ENCODE measurements around the gene HS3ST5. TPM values are rescaled to one million over a fixed set of nuclear protein-coding genes. Genes with fewer than 3 reads are reported as not detected.
"Not testable (repeated sequence)": the region's sequence is repeated elsewhere in the genome, so short reads cannot be mapped to it uniquely, and the experiment has no call there.

Gene HS3ST5
- total and polyA plus RNA-seq, 2 experiments from 2014 or later: not detected

DNA sequence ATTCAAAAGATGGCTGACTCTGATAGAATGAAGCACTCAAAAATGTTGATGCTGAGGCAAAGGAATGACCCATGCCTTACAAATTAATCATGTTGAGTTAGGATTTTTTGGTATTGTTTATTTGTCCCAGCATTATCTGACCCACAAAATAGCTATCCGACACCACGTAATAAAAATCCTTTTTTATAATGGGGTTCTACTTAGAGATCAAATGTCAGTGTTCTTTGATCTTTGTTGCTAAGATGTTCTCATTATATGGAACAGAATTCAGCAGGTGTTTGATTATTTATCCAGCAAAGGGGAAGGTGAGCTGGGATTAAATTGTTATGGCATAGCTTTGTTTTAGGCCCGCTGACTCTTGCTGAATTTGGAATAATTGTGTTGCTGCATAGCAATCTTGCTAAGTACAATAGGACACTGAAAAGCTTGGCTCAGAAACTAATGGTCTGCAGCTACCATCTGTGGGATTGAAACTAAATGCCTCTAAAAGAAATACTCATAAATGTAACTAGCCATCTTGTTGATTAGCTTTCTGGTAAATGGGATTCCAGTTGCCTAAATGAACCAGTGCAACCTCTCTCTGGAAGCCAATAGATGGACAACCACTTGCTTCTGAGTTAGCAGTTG lies 191.6 kb downstream of the HS3ST5 start:
- Histone ChIP-seq H3K9me3 (ENCODE audit: low read depth) (no peaks in the 10 kb centered on the region), H3K36me3 (ENCODE audit: low read depth) (no peaks in the 10 kb centered on the region), H3K4me3 (no peak overlapping the region), H3K27me3 (replicated peaks; ENCODE audit: insufficient read depth) (no peaks in the 10 kb centered on the region), H3K9ac (no peak overlapping the region), H4K20me1 (ENCODE audit: insufficient read depth) (no peaks in the 10 kb centered on the region), H3K79me2 (ENCODE audit: insufficient read depth) (no peaks in the 10 kb centered on the region), H3K4me1 (ENCODE audit: insufficient read depth) (no peaks in the 10 kb centered on the region), H3K4me2 (ENCODE audit: unreplicated experiment) (no peak overlapping the region), H2AFZ (no peak overlapping the region), H3K27ac (no peak overlapping the region), H3K9me2 (ENCODE audit: insufficient read depth) (no peaks in the 10 kb centered on the region), H3F3A (ENCODE audit: insufficient read depth) (no peaks in the 10 kb centered on the region)
- TF ChIP-seq EZH2phosphoT487 (IDR thresholded peaks at IDR 0.05; ENCODE audit: insufficient read depth, low read depth): no peak
- no peak for TF ChIP-seq EZH2 (IDR thresholded peaks at IDR 0.05; ENCODE audit: insufficient read depth, poor library complexity, severe bottlenecking)
- 74% methylated on average over 3 of the region's 3 CpGs for WGBS, 2 experiments (ENCODE audit: low coverage in 1 of 2, low lambda C conversion rate in 2 of 2, missing lambda C conversion rate in 2 of 2)
- in situ Hi-C loops (cut with MboI): no loop called here
- no peak for DNase-seq

DNA sequence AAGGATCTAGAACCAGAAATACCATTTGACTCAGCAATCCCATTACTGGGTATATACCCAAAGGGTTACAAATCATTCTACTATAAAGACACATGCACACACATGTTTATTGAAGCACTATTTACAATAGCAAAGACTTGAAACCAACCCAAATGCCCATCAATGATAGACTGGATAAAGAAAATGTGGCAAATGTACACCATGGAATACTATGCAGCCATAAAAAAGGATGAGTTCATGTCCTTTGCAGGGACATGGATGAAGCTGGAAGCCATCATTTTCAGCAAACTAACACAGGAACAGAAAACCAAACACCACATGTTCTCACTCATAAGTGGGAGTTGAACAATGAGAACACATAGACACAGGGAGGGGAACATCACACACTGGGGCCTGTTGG lies 193.6 kb downstream of the HS3ST5 start:
- in situ Hi-C loops (cut with MboI); H3K4me1 ChIP-seq (ENCODE audit: insufficient read depth); H4K20me1 ChIP-seq (ENCODE audit: insufficient read depth): not testable (repeated sequence)

DNA sequence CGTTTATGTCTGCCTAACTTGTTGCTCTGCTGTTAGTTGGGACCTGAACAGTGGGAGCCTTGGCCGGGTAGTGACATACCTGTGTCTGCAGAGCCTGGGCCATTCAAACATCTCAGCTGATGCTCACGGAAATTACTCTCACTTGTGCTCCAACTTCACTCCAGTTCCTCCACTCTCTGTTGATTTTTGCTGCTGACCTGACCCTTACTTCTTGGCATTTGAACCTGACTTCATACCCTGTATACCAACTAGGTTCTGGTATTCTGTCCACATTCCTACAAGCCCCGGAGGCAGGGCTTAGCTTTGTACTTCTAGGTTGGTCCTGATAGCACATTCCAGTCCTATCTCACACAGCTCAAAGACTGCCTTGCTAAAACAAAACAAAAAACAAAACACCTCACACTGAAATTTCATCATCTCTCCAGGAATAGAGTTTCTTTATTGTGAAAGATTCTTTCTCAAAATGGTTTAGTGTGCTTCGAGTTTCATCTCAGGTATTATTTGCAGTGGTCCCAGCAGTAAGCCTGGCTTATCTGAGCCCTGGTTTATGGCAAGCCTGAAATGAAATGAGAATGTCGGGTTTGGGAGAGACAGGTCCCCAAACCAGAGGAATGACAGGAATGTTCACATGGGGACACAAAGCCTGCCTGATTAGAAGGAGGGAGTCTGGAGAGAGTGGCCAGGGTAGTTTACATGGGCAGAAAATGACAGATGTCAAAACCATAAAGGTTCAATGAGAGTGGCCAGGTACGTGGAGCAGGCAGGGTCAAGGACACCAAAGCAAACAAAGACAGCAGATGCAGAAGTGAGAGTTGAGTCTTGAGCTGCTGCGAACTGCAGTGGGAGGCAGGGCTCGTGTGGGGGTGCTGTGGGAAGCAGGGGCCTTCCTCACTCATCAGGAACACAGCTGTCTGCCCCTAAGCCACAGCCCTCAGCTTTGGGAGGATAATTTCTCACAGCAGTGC lies 197.7 kb downstream of the HS3ST5 start:
- TF ChIP-seq EZH2 (IDR thresholded peaks at IDR 0.05; ENCODE audit: insufficient read depth, poor library complexity, severe bottlenecking) (no peak), EZH2phosphoT487 (IDR thresholded peaks at IDR 0.05; ENCODE audit: insufficient read depth, low read depth) (no peak)
- WGBS, 2 experiments (ENCODE audit: low coverage in 1 of 2, low lambda C conversion rate in 2 of 2, missing lambda C conversion rate in 2 of 2): 13 to 14% methylated on average over 9 of the region's 9 CpGs
- H3F3A ChIP-seq (ENCODE audit: insufficient read depth): no peaks in the 10 kb centered on the region
- no peak overlapping the region for H3K4me3 ChIP-seq
- no peak overlapping the region for H3K27ac ChIP-seq
- DNase-seq: no peak
- no peaks in the 10 kb centered on the region for H3K9me3 ChIP-seq (ENCODE audit: low read depth)
- no peak overlapping the region for H2AFZ ChIP-seq
- H3K36me3 ChIP-seq (ENCODE audit: low read depth): no peaks in the 10 kb centered on the region
- no peaks in the 10 kb centered on the region for H3K27me3 ChIP-seq (replicated peaks; ENCODE audit: insufficient read depth)
- no peaks in the 10 kb centered on the region for H3K79me2 ChIP-seq (ENCODE audit: insufficient read depth)
- in situ Hi-C loops (cut with MboI): no loop called here
- no peaks in the 10 kb centered on the region for H4K20me1 ChIP-seq (ENCODE audit: insufficient read depth)
- H3K9me2 ChIP-seq (ENCODE audit: insufficient read depth): no peaks in the 10 kb centered on the region
- no peaks in the 10 kb centered on the region for H3K4me1 ChIP-seq (ENCODE audit: insufficient read depth)
- H3K4me2 ChIP-seq (ENCODE audit: unreplicated experiment): no peak overlapping the region
- H3K9ac ChIP-seq: no peak overlapping the region

More for the DNA sequence above, 193.6 kb downstream of the HS3ST5 start:
- not testable (repeated sequence) for H3K4me2 ChIP-seq (ENCODE audit: unreplicated experiment); H3K79me2 ChIP-seq (ENCODE audit: insufficient read depth); DNase-seq; H3K9ac ChIP-seq; H2AFZ ChIP-seq; H3K27ac ChIP-seq; H3K9me2 ChIP-seq (ENCODE audit: insufficient read depth); H3F3A ChIP-seq (ENCODE audit: insufficient read depth); H3K9me3 ChIP-seq (ENCODE audit: low read depth); H3K27me3 ChIP-seq (replicated peaks; ENCODE audit: insufficient read depth); H3K36me3 ChIP-seq (ENCODE audit: low read depth); H3K4me3 ChIP-seq

DNA sequence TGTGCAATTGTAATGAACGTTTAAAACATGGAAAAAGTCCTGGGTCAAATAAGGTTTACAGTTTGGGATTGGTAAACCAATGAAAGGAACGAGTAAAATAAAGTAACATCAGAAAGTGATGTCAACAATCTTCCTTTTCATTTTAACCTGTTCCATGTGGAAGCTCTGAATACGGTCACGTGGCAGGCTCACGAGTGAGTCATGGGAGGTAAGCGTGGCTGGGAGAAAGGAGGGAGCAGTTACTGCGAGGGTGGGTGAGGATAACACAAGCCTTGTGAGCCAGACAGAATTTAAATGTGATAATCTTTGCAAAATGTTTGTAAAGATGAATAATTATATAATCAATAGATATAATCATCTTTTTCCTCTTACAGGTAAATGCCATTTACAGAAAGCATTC lies 200.6 kb downstream of the HS3ST5 start:
- Histone ChIP-seq H3K4me3 (no peak overlapping the region), H3K4me1 (ENCODE audit: insufficient read depth) (no peaks in the 10 kb centered on the region), H3K9me3 (ENCODE audit: low read depth) (no peaks in the 10 kb centered on the region), H3K4me2 (ENCODE audit: unreplicated experiment) (no peak overlapping the region), H3K36me3 (ENCODE audit: low read depth) (no peaks in the 10 kb centered on the region), H3K27ac (no peak overlapping the region), H3K9ac (no peak overlapping the region), H3K27me3 (replicated peaks; ENCODE audit: insufficient read depth) (0 out of 2 replicates have a peak, but pooled peaks cover 1% of the 10 kb centered on the region), H4K20me1 (ENCODE audit: insufficient read depth) (no peaks in the 10 kb centered on the region), H3K79me2 (ENCODE audit: insufficient read depth) (no peaks in the 10 kb centered on the region), H3F3A (ENCODE audit: insufficient read depth) (no peaks in the 10 kb centered on the region), H3K9me2 (ENCODE audit: insufficient read depth) (no peaks in the 10 kb centered on the region), H2AFZ (no peak overlapping the region)
- in situ Hi-C loops (cut with MboI): no loop called here
- TF ChIP-seq EZH2phosphoT487 (IDR thresholded peaks at IDR 0.05; ENCODE audit: insufficient read depth, low read depth) (no peak), EZH2 (IDR thresholded peaks at IDR 0.05; ENCODE audit: insufficient read depth, poor library complexity, severe bottlenecking) (no peak)
- WGBS, 2 experiments (ENCODE audit: low coverage in 1 of 2, low lambda C conversion rate in 2 of 2, missing lambda C conversion rate in 2 of 2): 21 to 27% methylated on average over 7 of the region's 7 CpGs
- peak; percentile 2 for DNase-seq

Data from GM23248 (cell line).